Measurements from ENCODE around the gene MAPK8. TPM values are rescaled to one million over a fixed set of nuclear protein-coding genes. Genes with fewer than 3 reads are reported as not detected.

MAPK8 gene
- total and polyA plus RNA-seq, 2 donors: 22.6 to 62.1 TPM

- 98% methylated on average over 3 of the region's 3 CpGs for WGBS
- Histone ChIP-seq H3K36me3 (ENCODE audit: control insufficient read depth in 2 of 2, insufficient read depth in 2 of 2, low read length in 1 of 2) (no peaks in the 10 kb centered on the region), H3K27me3 (ENCODE audit: control insufficient read depth in 2 of 2, insufficient read depth in 1 of 2, low read length in 1 of 2) (no peaks in the 10 kb centered on the region), H3K9me3 (ENCODE audit: control insufficient read depth in 2 of 2, insufficient read depth in 1 of 2, low read length in 1 of 2) (no peaks in the 10 kb centered on the region), H3K27ac (ENCODE audit: low read depth in 1 of 2, low read length in 1 of 2) (no peak overlapping the region), H3K4me3 (ENCODE audit: low read length in 2 of 2) (no peak overlapping the region), H3K4me1 (ENCODE audit: control insufficient read depth in 2 of 2, insufficient read depth in 2 of 2, low read length in 2 of 2) (peaks cover 0 to 3% of the 10 kb centered on the region in 2 donors)
- no peak for DNase-seq (ENCODE audit: low read depth in 6 of 9, low spot score in 9 of 9)
These were observed 85.5 kb downstream of the MAPK8 start for GRCh38 chr10:48391994-48392393.

- no peak for DNase-seq (ENCODE audit: low read depth in 6 of 9, low spot score in 9 of 9)
- Histone ChIP-seq H3K27me3 (ENCODE audit: control insufficient read depth in 2 of 2, insufficient read depth in 1 of 2, low read length in 1 of 2) (no peaks in the 10 kb centered on the region), H3K4me1 (ENCODE audit: control insufficient read depth in 2 of 2, insufficient read depth in 2 of 2, low read length in 2 of 2) (no peaks in the 10 kb centered on the region), H3K4me3 (ENCODE audit: low read length in 2 of 2) (no peak overlapping the region), H3K9me3 (ENCODE audit: control insufficient read depth in 2 of 2, insufficient read depth in 1 of 2, low read length in 1 of 2) (no peaks in the 10 kb centered on the region), H3K27ac (ENCODE audit: low read depth in 1 of 2, low read length in 1 of 2) (no peak overlapping the region), H3K36me3 (ENCODE audit: control insufficient read depth in 2 of 2, insufficient read depth in 2 of 2, low read length in 1 of 2) (no peaks in the 10 kb centered on the region)
- 96% methylated on average over 4 of the region's 4 CpGs for WGBS
These were observed 91.8 kb downstream of the MAPK8 start for GRCh38 chr10:48398261-48398660.

GRCh38 chr10:48399056-48399541 is 92.6 kb downstream of the MAPK8 start:
- WGBS: 96% methylated on average over 5 of the region's 5 CpGs
- Histone ChIP-seq H3K27ac (ENCODE audit: low read depth in 1 of 2, low read length in 1 of 2) (no peak overlapping the region), H3K4me3 (ENCODE audit: low read length in 2 of 2) (no peak overlapping the region), H3K4me1 (ENCODE audit: control insufficient read depth in 2 of 2, insufficient read depth in 2 of 2, low read length in 2 of 2) (no peaks in the 10 kb centered on the region), H3K36me3 (ENCODE audit: control insufficient read depth in 2 of 2, insufficient read depth in 2 of 2, low read length in 1 of 2) (no peaks in the 10 kb centered on the region), H3K9me3 (ENCODE audit: control insufficient read depth in 2 of 2, insufficient read depth in 1 of 2, low read length in 1 of 2) (no peaks in the 10 kb centered on the region), H3K27me3 (ENCODE audit: control insufficient read depth in 2 of 2, insufficient read depth in 1 of 2, low read length in 1 of 2) (no peaks in the 10 kb centered on the region)
- no peak for DNase-seq (ENCODE audit: low read depth in 6 of 9, low spot score in 9 of 9)

- H3K9me3 ChIP-seq (ENCODE audit: control insufficient read depth in 2 of 2, insufficient read depth in 1 of 2, low read length in 1 of 2): no peaks in the 10 kb centered on the region
- no peak overlapping the region for H3K27ac ChIP-seq (ENCODE audit: low read depth in 1 of 2, low read length in 1 of 2)
- no peak for DNase-seq (ENCODE audit: low read depth in 6 of 9, low spot score in 9 of 9)
- no peaks in the 10 kb centered on the region for H3K36me3 ChIP-seq (ENCODE audit: control insufficient read depth in 2 of 2, insufficient read depth in 2 of 2, low read length in 1 of 2)
- H3K4me3 ChIP-seq (ENCODE audit: low read length in 2 of 2): no peak overlapping the region
- no peaks in the 10 kb centered on the region for H3K27me3 ChIP-seq (ENCODE audit: control insufficient read depth in 2 of 2, insufficient read depth in 1 of 2, low read length in 1 of 2)
- WGBS: 100% methylated on average over 1 of the region's 1 CpG
- no peaks in the 10 kb centered on the region for H3K4me1 ChIP-seq (ENCODE audit: control insufficient read depth in 2 of 2, insufficient read depth in 2 of 2, low read length in 2 of 2)
These were observed 93.1 kb downstream of the MAPK8 start for GRCh38 chr10:48399551-48399950.

- DNase-seq (ENCODE audit: low read depth in 6 of 9, low spot score in 9 of 9): no peak
- Histone ChIP-seq H3K4me3 (ENCODE audit: low read length in 2 of 2) (no peak overlapping the region), H3K27ac (ENCODE audit: low read depth in 1 of 2, low read length in 1 of 2) (no peak overlapping the region), H3K36me3 (ENCODE audit: control insufficient read depth in 2 of 2, insufficient read depth in 2 of 2, low read length in 1 of 2) (no peaks in the 10 kb centered on the region), H3K4me1 (ENCODE audit: control insufficient read depth in 2 of 2, insufficient read depth in 2 of 2, low read length in 2 of 2) (no peaks in the 10 kb centered on the region), H3K9me3 (ENCODE audit: control insufficient read depth in 2 of 2, insufficient read depth in 1 of 2, low read length in 1 of 2) (no peaks in the 10 kb centered on the region), H3K27me3 (ENCODE audit: control insufficient read depth in 2 of 2, insufficient read depth in 1 of 2, low read length in 1 of 2) (no peaks in the 10 kb centered on the region)
- WGBS: 90% methylated on average over 3 of the region's 3 CpGs
These were observed 93.8 kb downstream of the MAPK8 start for GRCh38 chr10:48400129-48400849.

GRCh38 chr10:48400850-48401220 is 94.4 kb downstream of the MAPK8 start:
- H3K27me3 ChIP-seq (ENCODE audit: control insufficient read depth in 2 of 2, insufficient read depth in 1 of 2, low read length in 1 of 2): no peaks in the 10 kb centered on the region
- WGBS: 96% methylated on average over 1 of the region's 1 CpG
- H3K36me3 ChIP-seq (ENCODE audit: control insufficient read depth in 2 of 2, insufficient read depth in 2 of 2, low read length in 1 of 2): no peaks in the 10 kb centered on the region
- DNase-seq (ENCODE audit: low read depth in 6 of 9, low spot score in 9 of 9): no peak
- H3K4me1 ChIP-seq (ENCODE audit: control insufficient read depth in 2 of 2, insufficient read depth in 2 of 2, low read length in 2 of 2): no peaks in the 10 kb centered on the region
- no peak overlapping the region for H3K27ac ChIP-seq (ENCODE audit: low read depth in 1 of 2, low read length in 1 of 2)
- H3K4me3 ChIP-seq (ENCODE audit: low read length in 2 of 2): no peak overlapping the region
- H3K9me3 ChIP-seq (ENCODE audit: control insufficient read depth in 2 of 2, insufficient read depth in 1 of 2, low read length in 1 of 2): no peaks in the 10 kb centered on the region

GRCh38 chr10:48404646-48405045 is 98.2 kb downstream of the MAPK8 start:
- WGBS: 96% methylated on average over 4 of the region's 4 CpGs
- Histone ChIP-seq H3K4me1 (ENCODE audit: control insufficient read depth in 2 of 2, insufficient read depth in 2 of 2, low read length in 2 of 2) (no peaks in the 10 kb centered on the region), H3K36me3 (ENCODE audit: control insufficient read depth in 2 of 2, insufficient read depth in 2 of 2, low read length in 1 of 2) (peaks cover 0 to 2% of the 10 kb centered on the region in 2 donors), H3K27ac (ENCODE audit: low read depth in 1 of 2, low read length in 1 of 2) (no peak overlapping the region), H3K9me3 (ENCODE audit: control insufficient read depth in 2 of 2, insufficient read depth in 1 of 2, low read length in 1 of 2) (no peaks in the 10 kb centered on the region), H3K4me3 (ENCODE audit: low read length in 2 of 2) (no peak overlapping the region), H3K27me3 (ENCODE audit: control insufficient read depth in 2 of 2, insufficient read depth in 1 of 2, low read length in 1 of 2) (no peaks in the 10 kb centered on the region)
- DNase-seq (ENCODE audit: low read depth in 6 of 9, low spot score in 9 of 9): no peak

- Histone ChIP-seq H3K36me3 (ENCODE audit: control insufficient read depth in 2 of 2, insufficient read depth in 2 of 2, low read length in 1 of 2) (peaks cover 0 to 7% of the 10 kb centered on the region in 2 donors), H3K27ac (ENCODE audit: low read depth in 1 of 2, low read length in 1 of 2) (no peak overlapping the region), H3K9me3 (ENCODE audit: control insufficient read depth in 2 of 2, insufficient read depth in 1 of 2, low read length in 1 of 2) (no peaks in the 10 kb centered on the region), H3K27me3 (ENCODE audit: control insufficient read depth in 2 of 2, insufficient read depth in 1 of 2, low read length in 1 of 2) (no peaks in the 10 kb centered on the region), H3K4me1 (ENCODE audit: control insufficient read depth in 2 of 2, insufficient read depth in 2 of 2, low read length in 2 of 2) (no peaks in the 10 kb centered on the region), H3K4me3 (ENCODE audit: low read length in 2 of 2) (no peak overlapping the region)
- DNase-seq (ENCODE audit: low read depth in 6 of 9, low spot score in 9 of 9): no peak
- 97% methylated on average over 3 of the region's 3 CpGs for WGBS
These were observed 99.7 kb downstream of the MAPK8 start for GRCh38 chr10:48406204-48406603.

- H3K9me3 ChIP-seq (ENCODE audit: control insufficient read depth in 2 of 2, insufficient read depth in 1 of 2, low read length in 1 of 2): no peaks in the 10 kb centered on the region
- peaks cover 0 to 9% of the 10 kb centered on the region in 2 donors for H3K36me3 ChIP-seq (ENCODE audit: control insufficient read depth in 2 of 2, insufficient read depth in 2 of 2, low read length in 1 of 2)
- H3K4me3 ChIP-seq (ENCODE audit: low read length in 2 of 2): no peak overlapping the region
- H3K27me3 ChIP-seq (ENCODE audit: control insufficient read depth in 2 of 2, insufficient read depth in 1 of 2, low read length in 1 of 2): no peaks in the 10 kb centered on the region
- WGBS: 96% methylated on average over 4 of the region's 4 CpGs
- no peaks in the 10 kb centered on the region for H3K4me1 ChIP-seq (ENCODE audit: control insufficient read depth in 2 of 2, insufficient read depth in 2 of 2, low read length in 2 of 2)
- H3K27ac ChIP-seq (ENCODE audit: low read depth in 1 of 2, low read length in 1 of 2): no peak overlapping the region
- no peak for DNase-seq (ENCODE audit: low read depth in 6 of 9, low spot score in 9 of 9)
These were observed 100.2 kb downstream of the MAPK8 start for GRCh38 chr10:48406658-48407057.
